ENCODE results near the gene SMKR1. TPM values are rescaled to one million over a fixed set of nuclear protein-coding genes. Genes with fewer than 3 reads are reported as not detected.
A peak's percentile ranks its signal among the peaks of the same experiment; 100 is the strongest.
"Not testable (repeated sequence)": the region's sequence is repeated elsewhere in the genome, so short reads cannot be mapped to it uniquely, and the experiment has no call there.

Gene SMKR1
- total RNA-seq = not detected

DNA sequence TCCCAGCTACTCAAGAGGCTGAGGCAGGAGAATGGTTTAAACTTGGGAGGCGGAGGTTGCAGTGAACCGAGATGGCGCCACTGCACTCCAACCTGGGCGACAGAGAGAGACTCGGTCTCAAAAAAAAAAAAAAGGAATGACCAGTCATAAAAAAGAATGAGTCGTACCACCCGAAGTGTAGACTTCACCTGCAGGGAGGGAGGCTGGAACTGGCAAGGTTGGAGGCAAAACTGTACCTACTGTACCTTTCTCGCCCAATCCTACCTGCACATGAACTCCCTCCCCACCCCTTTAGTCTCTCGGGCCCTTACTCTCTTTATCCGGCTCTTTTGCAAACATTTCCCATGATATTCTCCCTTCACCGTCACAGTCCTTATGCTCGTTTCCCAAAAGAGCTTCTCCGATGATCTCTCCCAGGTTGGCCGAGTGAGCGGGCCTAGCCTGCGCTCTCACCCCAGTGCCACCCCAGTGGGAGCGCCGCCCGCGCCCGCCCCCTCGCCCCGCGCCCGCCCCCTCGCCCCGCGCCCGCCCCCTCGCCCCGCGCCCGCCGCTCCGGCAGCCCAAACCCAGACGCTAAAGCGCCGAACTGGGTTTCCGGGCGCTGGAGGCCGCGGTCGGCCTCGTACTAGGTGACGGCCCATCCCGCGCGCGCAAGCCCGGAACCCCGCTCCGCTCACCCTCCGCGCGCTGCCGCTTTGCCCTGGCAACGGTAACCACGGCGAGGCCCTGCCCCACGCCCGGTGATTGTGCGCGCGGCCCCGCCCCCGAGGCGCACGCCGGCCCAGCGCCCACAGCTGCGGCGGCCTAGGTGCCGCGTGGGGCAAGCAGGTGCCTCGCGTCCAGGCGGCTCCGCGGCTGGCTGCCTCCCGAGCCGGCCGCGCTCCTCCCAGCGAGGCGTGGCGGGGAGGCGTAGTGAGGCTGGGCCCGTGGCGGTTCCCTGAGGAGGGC lies at the start of gene SMKR1:
Gene SMKR1, plus strand, starts transcription at position 772 of the 948 bp plus-strand sequence. CDS start 294 bp downstream, outside the sequence.
- DNase-seq (ENCODE audit: low spot score) (peak; percentile 77), ATAC-seq (peak; percentile 95)

DNA sequence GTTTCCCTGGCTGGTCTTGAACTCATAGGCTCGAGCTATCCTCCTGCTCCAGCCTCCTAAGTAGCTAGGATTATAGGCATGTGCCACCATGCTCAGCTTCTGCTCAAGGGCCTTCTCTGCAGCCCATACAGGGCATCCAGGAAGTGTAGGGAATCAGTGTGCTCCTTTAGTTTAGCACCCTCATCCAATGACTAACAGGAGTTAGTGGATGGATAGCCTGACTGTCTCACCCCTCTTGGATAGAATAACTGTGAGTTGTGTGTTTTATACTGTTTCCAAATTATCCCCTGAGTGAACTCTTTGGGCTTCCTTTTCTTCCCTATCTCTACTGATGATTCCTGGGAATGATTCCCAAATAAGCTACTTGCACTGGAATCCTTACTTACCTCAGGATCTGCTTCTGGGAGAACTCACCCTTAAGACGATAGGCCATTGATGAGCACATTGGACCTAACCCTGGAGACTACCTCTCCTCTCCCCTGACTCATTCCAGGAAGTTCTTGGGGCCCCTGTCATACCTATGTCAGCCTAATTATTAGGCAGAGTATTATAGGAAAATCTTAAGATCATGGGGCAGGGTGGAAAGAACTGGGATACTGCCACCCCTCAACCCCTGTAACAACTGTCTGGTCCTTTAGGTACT lies 49.6 kb upstream of the SMKR1 start:
- no peak for ATAC-seq

DNA sequence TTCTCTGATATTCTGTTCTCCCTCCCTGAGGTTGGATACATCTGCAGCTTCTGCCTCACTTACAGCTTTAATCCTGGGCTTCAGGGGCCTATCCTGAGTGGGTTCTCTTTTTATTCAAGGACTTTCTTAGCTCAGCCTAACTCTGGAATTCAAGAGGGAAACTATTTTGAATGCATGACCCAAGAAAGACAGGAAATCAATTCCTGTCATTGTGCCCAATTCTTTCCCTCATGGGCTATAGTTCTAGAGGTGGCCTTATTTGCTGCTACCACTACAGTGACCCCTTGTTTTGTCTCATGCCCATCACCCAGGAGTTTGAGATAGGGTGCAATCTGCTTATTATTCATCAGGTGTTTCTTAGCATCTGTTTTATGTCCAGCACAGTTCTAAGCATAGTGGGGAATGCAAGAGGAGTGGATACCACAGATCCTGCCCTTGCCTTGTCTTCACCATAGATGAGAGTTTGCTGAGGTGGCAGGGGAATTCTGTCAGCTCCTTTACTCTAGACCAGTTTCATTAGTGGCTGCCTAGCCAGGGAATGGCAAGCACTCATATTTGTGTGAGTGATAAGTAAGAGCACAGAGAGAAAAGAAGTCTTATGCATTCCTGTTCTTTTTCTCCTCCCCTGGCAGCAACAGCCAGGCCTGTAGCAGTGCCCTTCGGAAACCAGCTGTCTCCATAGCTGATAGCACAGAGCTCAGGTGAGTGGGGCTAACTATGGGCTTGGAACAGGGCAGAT lies 48.7 kb upstream of the SMKR1 start:
- ATAC-seq (no peak), DNase-seq (ENCODE audit: low spot score) (no peak)

More for the DNA sequence above, 49.6 kb upstream of the SMKR1 start:
- DNase-seq (ENCODE audit: low spot score) = no peak

DNA sequence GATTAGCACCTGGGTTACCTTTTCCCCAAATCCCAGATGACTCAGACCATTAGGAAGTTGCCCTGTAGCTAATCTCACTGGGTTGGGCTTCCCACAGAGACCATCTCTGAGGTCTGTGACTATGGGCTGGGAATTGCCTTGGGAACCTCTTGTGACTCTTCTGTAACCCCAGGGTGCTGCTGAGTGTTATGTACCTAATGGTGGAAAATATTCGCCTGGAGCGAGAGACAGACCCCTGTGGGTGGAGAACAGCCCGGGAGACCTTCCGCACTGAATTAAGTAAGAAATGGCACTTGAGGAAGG lies 48.1 kb upstream of the SMKR1 start:
- DNase-seq (ENCODE audit: low spot score) (no peak), ATAC-seq (no peak)

DNA sequence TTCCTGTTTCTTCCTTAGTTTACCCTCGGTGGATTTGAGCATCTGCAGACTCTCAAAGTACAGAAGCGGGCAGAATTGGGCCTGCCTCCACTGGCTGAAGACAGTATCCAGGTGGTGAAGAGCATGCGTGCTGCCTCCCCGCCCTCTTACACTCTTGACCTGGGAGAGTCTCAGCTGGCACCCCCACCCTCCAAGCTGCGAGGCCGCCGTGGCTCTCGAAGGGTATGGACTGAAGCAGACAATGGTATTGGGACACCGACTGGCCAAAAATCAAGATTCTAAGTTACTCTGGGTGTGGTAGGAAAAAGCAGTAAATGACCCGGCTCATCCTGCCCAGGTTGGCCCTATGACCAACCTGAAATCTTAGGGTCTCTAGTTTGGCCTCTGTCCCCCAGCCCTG lies 45.9 kb upstream of the SMKR1 start:
- ATAC-seq = no peak
- DNase-seq (ENCODE audit: low spot score) = no peak

DNA sequence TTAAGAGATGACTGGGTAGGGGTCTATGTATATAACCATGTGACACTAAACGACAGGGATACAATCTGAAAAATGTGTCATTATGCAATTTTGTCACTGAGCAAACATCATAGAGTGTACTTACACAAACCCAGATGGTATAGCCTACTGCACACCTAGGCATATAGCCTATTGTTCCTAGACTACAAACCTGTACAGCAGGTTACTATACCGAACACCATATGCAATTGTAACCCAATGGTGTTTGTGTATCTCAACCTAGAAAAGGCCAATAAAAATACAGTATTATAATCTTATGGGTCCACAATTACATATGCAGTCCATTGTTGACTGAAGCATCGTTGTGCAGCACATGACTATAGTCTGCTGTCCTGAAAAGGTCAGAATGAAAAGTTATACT lies 45.2 kb upstream of the SMKR1 start:
- DNase-seq (ENCODE audit: low spot score) (no peak), ATAC-seq (no peak)

DNA sequence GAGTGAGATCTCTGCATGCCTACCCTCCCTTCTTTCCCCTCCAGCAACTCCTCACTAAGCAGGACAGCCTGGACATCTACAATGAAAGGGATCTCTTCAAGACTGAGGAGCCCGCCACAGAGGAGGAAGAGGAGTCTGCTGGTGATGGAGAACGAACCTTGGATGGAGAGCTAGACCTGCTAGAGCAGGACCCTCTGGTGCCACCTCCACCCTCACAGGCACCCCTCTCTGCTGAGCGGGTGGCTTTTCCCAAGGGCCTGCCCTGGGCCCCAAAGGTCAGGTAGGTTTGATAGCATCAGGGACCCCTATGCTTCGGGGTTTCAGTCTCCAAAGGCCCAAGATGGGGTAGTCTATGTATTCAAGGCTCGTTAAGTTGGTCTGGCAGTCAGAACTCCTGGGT lies 44.2 kb upstream of the SMKR1 start:
- no peak for ATAC-seq
- DNase-seq (ENCODE audit: low spot score) = no peak

DNA sequence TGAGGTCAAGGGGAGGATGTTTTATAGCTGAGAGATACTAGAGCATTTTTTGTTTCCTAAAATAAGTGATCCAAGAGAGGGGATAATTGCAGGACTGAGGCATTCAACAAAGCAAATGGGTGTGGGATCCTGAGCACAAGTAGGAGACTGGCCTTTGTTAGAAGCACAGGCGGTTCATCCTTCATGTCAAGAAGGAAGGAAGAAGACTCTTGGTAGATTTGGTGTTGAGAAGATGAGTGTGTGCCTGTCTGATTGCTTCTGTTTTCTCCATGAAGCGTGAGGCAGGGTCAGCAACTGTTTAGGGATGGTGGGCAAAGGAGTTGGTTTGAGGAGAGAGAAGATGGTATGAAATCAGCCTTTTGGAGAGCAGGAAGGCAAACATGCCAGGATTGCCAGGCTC lies 40.5 kb upstream of the SMKR1 start:
- DNase-seq (ENCODE audit: low spot score) (no peak), ATAC-seq (no peak)

DNA sequence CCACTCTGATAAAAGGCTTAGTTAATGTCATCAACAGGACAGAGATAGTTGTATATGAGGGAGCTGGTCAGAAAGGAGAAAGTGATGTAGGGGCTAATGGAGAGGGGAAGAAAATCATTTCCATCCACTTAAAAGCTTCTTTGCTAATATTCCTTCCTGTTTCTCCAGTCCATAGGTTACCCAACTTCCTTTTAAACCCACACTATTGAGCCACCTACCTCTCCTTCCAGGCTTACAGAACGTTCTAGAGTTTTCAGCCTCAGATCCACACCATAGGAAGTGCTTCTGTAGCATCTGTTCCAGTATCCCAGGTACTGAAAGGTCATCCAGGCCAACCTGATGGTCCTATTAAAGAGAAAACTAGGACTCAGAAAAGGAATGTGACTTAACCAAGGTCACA lies 39.9 kb upstream of the SMKR1 start:
- no peak for ATAC-seq
- no peak for DNase-seq (ENCODE audit: low spot score)

DNA sequence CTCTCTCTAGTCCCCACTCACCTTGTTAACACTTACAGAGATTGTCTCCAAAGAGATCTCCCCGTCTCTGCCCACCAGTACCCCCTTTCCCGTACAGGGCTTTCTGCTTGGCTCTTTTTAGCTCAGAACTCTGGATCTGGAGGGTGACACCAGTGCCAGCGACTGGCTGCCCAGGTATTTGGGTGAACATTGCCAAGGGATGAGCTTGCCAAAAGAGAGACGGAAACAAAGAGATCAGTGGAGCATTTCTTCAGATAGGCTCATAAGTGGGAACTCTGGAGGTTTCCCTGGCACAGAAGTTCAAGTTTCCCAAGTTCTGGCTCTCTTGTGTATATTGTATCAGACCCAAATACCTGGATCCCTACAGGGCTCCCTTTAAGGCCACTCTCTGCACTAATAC lies 38.1 kb upstream of the SMKR1 start:
- DNase-seq (ENCODE audit: low spot score) (no peak), ATAC-seq (no peak)

DNA sequence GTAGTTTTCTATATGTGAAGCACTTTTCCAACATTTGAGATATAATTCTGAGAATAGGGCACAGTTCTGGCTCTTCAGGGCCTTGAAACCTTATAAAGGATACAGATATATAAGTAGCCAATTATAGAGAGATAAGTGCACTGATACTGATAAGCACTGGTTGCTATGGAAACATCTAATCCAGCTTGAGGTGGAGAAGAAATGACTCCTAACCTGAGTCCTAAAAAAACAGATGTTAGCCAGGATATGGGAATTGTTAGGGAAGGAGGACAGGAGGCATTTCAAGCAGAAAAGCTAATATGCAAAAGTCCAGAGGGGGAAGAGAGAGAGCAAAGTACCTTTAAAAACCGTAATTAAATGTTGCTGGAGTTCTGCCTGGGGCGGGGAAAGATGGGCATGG lies 37.3 kb upstream of the SMKR1 start:
- no peak for DNase-seq (ENCODE audit: low spot score)

DNA sequence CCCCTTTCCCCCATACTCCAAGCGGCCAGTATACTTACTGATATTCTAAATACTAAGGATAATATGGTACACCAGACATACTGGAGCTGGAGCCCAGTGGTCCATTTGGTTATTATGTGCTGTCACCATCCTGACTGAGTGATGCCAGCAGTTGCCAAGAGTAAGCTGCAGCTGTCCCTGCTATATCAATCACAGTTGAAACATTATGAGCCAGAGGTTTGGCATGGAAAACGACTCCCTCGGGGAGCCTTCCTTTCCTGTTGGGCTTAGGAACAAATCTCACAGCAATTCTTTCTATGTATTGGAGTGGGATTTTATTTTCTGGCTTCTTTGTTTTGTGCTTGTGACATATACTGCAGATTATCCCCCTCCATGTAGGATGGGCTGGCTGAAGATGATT lies 35.5 kb upstream of the SMKR1 start:
- DNase-seq (ENCODE audit: low spot score) = no peak
- ATAC-seq = no peak

More for the DNA sequence above, 37.3 kb upstream of the SMKR1 start:
- ATAC-seq = no peak

DNA sequence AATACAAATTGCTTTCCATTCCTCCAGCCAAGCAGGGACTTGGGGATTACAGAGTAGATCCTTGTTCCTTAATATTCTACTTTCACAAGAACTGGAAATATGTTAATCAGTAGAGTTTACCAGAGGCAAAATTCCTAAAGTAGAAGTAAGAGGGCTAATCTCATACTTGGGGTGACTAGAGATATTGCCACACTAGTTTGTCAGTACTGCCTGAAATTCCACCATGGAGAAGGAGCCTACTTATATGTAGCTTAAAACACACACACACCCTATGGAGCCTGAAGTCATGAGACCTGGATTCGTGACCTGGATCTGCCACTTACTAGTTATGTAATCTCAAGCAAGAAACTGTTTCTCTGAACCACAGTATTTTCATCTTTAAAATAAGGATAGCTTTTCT lies 34.2 kb upstream of the SMKR1 start:
- ATAC-seq (no peak), DNase-seq (ENCODE audit: low spot score) (no peak)

DNA sequence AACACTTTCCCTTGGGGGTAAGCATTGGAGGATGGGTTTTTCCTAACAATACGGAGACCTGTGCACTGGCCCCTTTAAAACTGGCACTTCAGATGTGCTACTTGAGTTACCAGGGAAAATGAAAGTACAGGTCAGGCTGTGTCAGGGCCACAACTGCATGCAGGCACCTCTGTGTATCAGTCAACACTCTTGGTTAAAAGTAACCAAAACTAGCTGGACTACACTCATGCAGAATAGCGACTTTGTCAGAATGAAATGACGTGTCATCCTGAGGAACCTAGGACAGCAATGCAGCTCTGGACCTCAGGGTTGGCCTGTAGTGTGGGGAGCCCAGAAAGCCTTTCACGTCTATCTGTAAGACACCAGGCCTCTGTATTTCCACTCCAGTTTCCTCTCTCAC lies 33.8 kb upstream of the SMKR1 start:
- ATAC-seq = no peak

DNA sequence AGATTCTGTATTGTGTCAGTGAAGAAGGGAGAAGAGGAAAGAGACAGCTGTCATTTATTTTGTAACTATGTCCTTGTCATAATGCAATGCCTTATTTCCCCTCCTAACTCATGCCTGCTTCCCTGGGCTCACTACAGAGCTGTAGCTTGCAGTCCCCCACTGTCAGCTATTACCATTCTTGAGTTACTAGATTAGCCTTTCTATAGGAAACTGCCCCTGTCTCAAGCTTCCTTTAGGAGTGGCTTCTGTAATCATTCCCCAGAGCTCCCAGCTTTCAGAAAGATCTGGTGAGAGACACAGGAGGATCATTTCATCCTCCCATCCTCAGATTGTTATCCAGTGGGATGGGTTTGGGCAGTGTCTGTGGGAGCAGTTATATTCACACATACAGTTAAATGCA lies 32.4 kb upstream of the SMKR1 start:
- DNase-seq (ENCODE audit: low spot score) = no peak
- ATAC-seq = no peak

More for the DNA sequence above, 33.8 kb upstream of the SMKR1 start:
- no peak for DNase-seq (ENCODE audit: low spot score)

DNA sequence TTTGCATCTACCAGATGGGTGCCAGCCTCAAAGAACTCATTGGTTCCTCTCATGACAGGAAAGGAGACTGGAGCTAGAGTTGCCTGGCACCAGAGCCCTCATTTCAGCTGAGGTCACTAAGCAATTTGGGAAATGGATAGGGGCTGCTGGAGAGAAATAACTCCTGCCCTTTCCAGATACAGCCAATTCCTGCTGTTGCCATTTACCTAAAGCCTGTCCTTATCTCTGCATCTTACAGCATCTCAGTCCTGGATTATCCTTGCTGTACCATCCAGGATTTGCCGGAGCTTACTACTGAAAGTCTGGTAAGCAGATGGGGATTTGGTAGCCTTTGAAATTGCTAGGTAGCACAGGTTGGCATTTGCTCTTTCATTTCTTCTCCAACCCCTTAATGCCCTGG lies 31.9 kb upstream of the SMKR1 start:
- DNase-seq (ENCODE audit: low spot score) (no peak), ATAC-seq (no peak)

DNA sequence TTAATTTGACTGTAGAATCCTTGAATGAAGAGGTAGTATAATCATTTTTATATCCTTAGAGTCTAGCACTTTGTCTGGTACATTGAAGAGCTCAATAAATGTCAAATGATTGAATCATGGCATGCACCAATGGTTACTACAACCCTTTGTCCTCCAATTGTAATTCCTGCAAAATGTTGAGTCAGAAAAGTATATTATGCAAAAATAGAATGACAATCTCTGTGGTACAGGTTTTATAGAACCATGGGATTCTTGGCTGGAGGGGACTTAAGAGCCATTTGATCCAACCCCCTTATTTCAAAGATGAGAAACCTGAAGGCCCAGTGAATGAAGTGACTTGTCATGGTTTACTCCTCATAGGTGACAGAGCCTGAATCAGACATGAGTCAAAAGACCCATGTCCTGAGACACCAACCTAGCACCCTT lies 30.9 kb upstream of the SMKR1 start:
- no peak for DNase-seq (ENCODE audit: low spot score)
- ATAC-seq = no peak

DNA sequence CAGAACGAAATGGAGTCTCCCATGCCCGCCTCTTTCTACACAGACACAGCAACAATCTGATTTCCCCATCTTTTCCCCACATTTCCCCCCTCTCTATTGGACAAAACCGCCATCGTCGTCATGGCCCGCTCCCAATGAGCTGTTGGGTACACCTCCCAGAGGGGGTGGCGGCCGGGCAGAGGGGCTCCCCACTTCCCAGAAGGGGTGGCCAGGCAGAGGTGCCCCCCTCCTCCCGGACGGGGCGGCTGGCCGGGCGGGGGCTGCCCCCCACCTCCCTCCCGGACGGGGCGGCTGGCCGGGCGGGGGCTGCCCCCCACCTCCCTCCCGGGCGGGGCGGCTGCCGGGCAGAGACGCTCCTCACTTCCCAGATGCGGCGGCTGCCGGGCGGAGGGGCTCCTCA lies 26.4 kb upstream of the SMKR1 start:
- DNase-seq (ENCODE audit: low spot score); ATAC-seq: not testable (repeated sequence)

DNA sequence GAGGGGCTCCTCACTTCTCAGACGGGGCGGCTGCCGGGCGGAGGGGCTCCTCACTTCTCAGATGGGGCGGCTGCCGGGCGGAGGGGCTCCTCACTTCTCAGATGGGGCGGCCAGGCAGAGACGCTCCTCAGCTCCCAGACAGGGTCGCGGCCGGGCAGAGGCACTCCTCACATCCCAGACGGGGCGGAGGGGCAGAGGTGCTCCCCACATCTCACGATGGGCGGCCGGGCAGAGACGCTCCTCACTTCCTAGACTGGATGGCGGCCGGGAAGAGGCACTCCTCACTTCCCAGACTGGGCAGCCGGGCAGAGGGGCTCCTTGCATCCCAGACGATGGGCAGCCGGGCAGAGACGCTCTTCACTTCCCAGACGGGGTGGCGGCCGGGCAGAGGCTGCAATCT lies 25.9 kb upstream of the SMKR1 start:
- not testable (repeated sequence) for DNase-seq (ENCODE audit: low spot score); ATAC-seq

DNA sequence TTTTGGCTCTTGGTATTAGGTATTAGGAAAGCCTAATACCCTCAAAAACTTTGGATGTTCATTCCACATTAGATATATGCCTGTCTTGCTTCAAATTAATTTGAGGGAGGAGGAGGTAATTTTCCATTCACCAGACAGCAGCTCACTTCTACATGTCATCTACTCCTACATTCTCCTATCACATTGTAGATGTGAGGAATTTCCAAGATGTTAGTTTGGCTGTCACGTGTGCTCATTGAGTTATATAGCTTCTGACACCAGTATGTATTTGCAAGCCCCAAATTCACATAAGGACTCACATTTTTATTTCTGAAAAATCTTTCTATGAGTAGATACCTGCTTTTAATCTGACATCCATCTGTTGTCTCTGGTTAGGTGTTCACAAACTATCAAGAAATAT lies 22.5 kb upstream of the SMKR1 start:
- DNase-seq (ENCODE audit: low spot score) (no peak), ATAC-seq (no peak)

DNA sequence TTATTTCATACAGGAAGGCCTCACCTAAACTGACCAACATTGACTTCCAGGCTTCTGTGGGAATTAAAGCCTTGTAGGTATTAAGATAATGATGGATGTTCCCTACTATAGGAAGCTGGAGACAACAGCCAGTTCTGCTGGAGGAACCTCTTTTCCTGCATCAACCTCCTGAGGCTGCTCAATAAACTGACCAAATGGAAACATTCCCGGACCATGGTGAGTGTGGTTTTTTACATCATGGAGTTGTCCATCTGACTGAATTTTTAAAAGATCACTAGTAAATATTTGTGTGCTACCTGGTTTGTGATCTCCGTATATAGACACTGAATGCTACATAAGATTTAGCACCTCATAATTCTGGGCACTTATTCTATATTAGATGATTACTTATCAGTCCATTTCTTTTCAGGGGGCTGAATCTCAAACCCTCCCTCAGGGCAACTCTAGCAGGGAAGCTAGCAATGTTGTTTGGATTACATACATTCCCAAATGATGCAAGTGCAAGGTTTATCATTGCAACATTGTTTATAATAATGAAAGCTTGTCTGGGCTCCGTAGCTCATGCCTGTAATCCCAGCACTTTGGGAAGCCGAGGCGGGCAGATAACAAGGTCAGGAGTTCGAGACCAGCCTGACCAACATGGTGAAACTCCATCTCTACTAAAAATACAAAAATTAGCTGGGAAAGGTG lies 21.5 kb upstream of the SMKR1 start:
- no peak for ATAC-seq
- DNase-seq (ENCODE audit: low spot score) = no peak
